HepG2 (cell line): Measurements from ENCODE around the gene RPS19BP1. TPM values are rescaled to one million over a fixed set of nuclear protein-coding genes. Genes with fewer than 3 reads are reported as not detected.
A peak's percentile ranks its signal among the peaks of the same experiment; 100 is the strongest.

Source experiments
- E2F5 ChIP-seq: sonication (generic); formaldehyde crosslinking; conservative IDR thresholded peaks from 2 replicates; pipeline ENCODE4 v1.4.0; 2020; ENCODE audit warnings: missing genetic modification reagents
- FOXK1 ChIP-seq: sonication (generic); formaldehyde crosslinking; IDR thresholded peaks from 2 replicates; pipeline ENCODE4 v1.4.0; 2020; ENCODE audit warnings: low read depth, missing genetic modification reagents, borderline replicate concordance
- HIC2 ChIP-seq: sonication (generic); formaldehyde crosslinking; IDR thresholded peaks from 2 replicates; pipeline ENCODE4 v1.9.0; 2022; ENCODE audit warnings: low read depth, missing genetic modification reagents
- JUNB ChIP-seq: sonication (generic); formaldehyde crosslinking; IDR thresholded peaks from 2 replicates; pipeline ENCODE4 v1.8.0; 2022; ENCODE audit warnings: missing genetic modification reagents, mild to moderate bottlenecking, borderline replicate concordance
- PAX8 ChIP-seq: sonication (generic); formaldehyde crosslinking; IDR thresholded peaks from 2 replicates; pipeline ENCODE4 v1.8.0; 2022; ENCODE audit warnings: mild to moderate bottlenecking, missing genetic modification reagents, borderline replicate concordance
- TRIM24 ChIP-seq: sonication (generic); formaldehyde crosslinking; IDR thresholded peaks from 2 replicates; pipeline ENCODE4 v1.8.0; 2022; ENCODE audit warnings: mild to moderate bottlenecking, missing genetic modification reagents
- YEATS2 ChIP-seq: sonication (generic); formaldehyde crosslinking; IDR thresholded peaks from 2 replicates; pipeline ENCODE4 v1.4.0; 2020; ENCODE audit warnings: missing genetic modification reagents, borderline replicate concordance
- ZNF510 ChIP-seq: sonication (generic); formaldehyde crosslinking; IDR thresholded peaks from 2 replicates; pipeline ENCODE4 v1.4.0; 2020; ENCODE audit warnings: low read depth, mild to moderate bottlenecking, missing genetic modification reagents
- ZNF589 ChIP-seq: sonication (generic); formaldehyde crosslinking; conservative IDR thresholded peaks from 2 replicates; pipeline ENCODE4 v1.8.0; 2022; ENCODE audit warnings: mild to moderate bottlenecking, moderate library complexity, missing genetic modification reagents
- ZNF703 ChIP-seq: sonication (generic); formaldehyde crosslinking; IDR thresholded peaks from 2 replicates; pipeline ENCODE4 v1.5.1; 2020; ENCODE audit warnings: missing genetic modification reagents, mild to moderate bottlenecking, moderate library complexity, borderline replicate concordance
- ZNF780A ChIP-seq: sonication (generic); formaldehyde crosslinking; IDR thresholded peaks from 2 replicates; pipeline ENCODE4 v1.8.0; 2022; ENCODE audit warnings: mild to moderate bottlenecking, missing genetic modification reagents, moderate library complexity
- ZXDC ChIP-seq: sonication (generic); formaldehyde crosslinking; IDR thresholded peaks from 2 replicates; pipeline ENCODE4 v1.5.0; 2020; ENCODE audit warnings: mild to moderate bottlenecking, missing genetic modification reagents
- polyA plus RNA-seq, 8 experiments: library from polyadenylated mRNA; depleted of rRNA in 3 of 8; stranded (reverse) in 7 of 8; unstranded in 1 of 8; fragments of >200 nt; fragmentation: Illumina TruSeq in 4 of 8; extraction: Trizol in 4 of 8; gene quantifications; 2 replicates each; pipeline versions ENCODE4 v1.2.1 to v1.2.3, GENCODE V29; 2011 to 2016; ENCODE audit warnings: low read depth in 4 of 8, missing spikeins in 1 of 8, mixed read lengths in 1 of 8; ENCODE audit not compliant: insufficient read depth in 1 of 8
- total RNA-seq, 5 experiments: library from RNA; depleted of rRNA; stranded (reverse); fragments of >200 nt; fragmentation: Illumina TruSeq; extraction: Trizol; gene quantifications; 2 replicates each; pipeline ENCODE4 v1.2.3, GENCODE V29; 2016; ENCODE audit warnings: low read depth in 1 of 5
- TF ChIP-seq, protein P1 (sequence below): sonication (generic); formaldehyde crosslinking; IDR thresholded peaks from 2 replicates; pipeline ENCODE4 v1.8.0; 2022; ENCODE audit warnings: missing genetic modification reagents, mild to moderate bottlenecking, moderate library complexity, borderline replicate concordance
- TF ChIP-seq, protein P2 (sequence below): sonication (generic); formaldehyde crosslinking; IDR thresholded peaks from 2 replicates; pipeline ENCODE4 v1.5.0; 2020; ENCODE audit warnings: mild to moderate bottlenecking, missing genetic modification reagents

RPS19BP1 gene
- total and polyA plus RNA-seq, 2 of the 13 experiments (the other 11 are each of a cell fraction or from before 2014, with no cell fraction given): 44.3 to 81.3 TPM

- TF ChIP-seq ZNF703 (CRISPR knock-in tag) (no peak), YEATS2 (CRISPR knock-in tag) (no peak), ZNF510 (no peak), HIC2 (CRISPR knock-in tag) (0 out of 2 replicates have a peak, but pooled peaks have one; percentile 58), TRIM24 (CRISPR knock-in tag) (no peak), ZNF589 (CRISPR knock-in tag) (no peak), FOXK1 (0 out of 2 replicates have a peak, but pooled peaks have one; percentile 10), ZXDC (CRISPR knock-in tag) (no peak), JUNB (CRISPR knock-in tag) (no peak), PAX8 (CRISPR knock-in tag) (no peak), E2F5 (no peak), ZNF780A (CRISPR knock-in tag) (no peak)
- TF ChIP-seq, protein P1, sequence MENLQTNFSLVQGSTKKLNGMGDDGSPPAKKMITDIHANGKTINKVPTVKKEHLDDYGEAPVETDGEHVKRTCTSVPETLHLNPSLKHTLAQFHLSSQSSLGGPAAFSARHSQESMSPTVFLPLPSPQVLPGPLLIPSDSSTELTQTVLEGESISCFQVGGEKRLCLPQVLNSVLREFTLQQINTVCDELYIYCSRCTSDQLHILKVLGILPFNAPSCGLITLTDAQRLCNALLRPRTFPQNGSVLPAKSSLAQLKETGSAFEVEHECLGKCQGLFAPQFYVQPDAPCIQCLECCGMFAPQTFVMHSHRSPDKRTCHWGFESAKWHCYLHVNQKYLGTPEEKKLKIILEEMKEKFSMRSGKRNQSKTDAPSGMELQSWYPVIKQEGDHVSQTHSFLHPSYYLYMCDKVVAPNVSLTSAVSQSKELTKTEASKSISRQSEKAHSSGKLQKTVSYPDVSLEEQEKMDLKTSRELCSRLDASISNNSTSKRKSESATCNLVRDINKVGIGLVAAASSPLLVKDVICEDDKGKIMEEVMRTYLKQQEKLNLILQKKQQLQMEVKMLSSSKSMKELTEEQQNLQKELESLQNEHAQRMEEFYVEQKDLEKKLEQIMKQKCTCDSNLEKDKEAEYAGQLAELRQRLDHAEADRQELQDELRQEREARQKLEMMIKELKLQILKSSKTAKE (CRISPR knock-in tag): no peak
- TF ChIP-seq, protein P2, sequence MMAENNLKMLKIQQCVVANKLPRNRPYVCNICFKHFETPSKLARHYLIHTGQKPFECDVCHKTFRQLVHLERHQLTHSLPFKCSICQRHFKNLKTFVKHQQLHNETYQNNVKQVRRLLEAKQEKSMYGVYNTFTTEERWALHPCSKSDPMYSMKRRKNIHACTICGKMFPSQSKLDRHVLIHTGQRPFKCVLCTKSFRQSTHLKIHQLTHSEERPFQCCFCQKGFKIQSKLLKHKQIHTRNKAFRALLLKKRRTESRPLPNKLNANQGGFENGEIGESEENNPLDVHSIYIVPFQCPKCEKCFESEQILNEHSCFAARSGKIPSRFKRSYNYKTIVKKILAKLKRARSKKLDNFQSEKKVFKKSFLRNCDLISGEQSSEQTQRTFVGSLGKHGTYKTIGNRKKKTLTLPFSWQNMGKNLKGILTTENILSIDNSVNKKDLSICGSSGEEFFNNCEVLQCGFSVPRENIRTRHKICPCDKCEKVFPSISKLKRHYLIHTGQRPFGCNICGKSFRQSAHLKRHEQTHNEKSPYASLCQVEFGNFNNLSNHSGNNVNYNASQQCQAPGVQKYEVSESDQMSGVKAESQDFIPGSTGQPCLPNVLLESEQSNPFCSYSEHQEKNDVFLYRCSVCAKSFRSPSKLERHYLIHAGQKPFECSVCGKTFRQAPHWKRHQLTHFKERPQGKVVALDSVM (CRISPR knock-in tag): peak; percentile 72; the same call in 1 of the 2 replicates
Measured at GRCh38 chr22:39534591-39535356, 2.2 kb upstream of the RPS19BP1 start (continued).
